ENCODE measurements around the gene PER2.
A peak's percentile ranks its signal among the peaks of the same experiment; 100 is the strongest.

The PER2 gene

DNA sequence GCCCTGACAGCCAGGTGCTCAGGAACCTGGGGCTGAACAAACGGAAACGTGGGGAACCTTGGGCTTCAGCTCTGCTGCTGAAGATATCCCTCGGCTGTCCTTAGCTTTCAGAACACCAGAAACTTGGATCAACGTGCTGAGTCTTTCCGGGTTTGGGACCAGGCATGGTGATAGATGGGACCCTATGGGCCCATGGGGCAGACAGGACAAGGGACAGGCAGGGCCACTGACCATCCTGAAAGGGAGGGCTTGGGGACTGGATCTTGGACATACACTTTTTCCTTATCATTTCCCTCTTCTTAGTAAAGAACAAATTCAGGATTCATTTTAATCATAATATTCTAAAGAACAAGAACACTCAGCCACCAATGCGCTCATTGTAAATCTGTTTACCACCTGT lies 32.3 kb downstream of the PER2 start:
- Histone ChIP-seq H3K27ac (no peak overlapping the region), H3K4me3 (no peak overlapping the region)

DNA sequence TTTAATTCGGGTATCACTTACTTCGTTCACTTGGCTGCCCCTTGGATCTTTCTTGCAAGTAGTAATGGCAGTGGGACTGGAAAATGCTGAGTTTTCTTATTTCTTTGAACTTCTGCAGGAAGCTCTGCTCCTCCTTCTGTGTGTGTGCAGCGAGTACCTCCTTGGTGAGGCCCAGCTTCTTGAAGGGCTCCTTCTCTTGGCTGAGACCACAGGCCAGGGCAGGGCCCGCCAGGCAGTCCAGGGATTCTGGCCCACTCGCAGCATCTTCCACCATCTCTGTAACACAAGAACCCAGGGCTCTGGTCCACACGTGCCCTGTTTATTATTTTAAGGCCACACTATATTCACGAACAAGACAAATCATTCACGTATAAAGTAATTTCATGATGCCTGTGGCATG lies 32.8 kb downstream of the PER2 start:
- H3K4me3 ChIP-seq = no peak overlapping the region

DNA sequence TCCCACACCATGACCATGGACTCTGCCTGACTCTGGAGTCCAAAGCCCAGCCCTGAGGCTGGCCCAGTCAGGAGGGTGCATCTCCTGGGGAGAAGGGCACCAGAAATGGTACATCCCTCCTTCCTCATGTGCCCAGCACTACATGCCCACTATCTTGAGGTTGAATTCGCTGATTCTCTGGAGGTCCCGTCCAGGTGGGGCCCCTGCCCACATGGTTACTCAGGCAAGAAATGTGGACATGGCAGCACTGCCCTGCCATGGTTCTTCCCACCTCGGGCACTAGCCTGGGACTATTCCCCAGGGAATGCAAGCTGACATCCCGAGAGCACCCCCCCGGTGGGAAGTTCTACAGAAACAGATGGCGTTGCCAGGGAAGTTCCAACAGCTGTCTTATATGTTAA lies 33.3 kb downstream of the PER2 start:
- Histone ChIP-seq H3K4me3 (no peak overlapping the region), H3K27ac (no peak overlapping the region)

More for the DNA sequence above, 32.8 kb downstream of the PER2 start:
- H3K27ac ChIP-seq = no peak overlapping the region

DNA sequence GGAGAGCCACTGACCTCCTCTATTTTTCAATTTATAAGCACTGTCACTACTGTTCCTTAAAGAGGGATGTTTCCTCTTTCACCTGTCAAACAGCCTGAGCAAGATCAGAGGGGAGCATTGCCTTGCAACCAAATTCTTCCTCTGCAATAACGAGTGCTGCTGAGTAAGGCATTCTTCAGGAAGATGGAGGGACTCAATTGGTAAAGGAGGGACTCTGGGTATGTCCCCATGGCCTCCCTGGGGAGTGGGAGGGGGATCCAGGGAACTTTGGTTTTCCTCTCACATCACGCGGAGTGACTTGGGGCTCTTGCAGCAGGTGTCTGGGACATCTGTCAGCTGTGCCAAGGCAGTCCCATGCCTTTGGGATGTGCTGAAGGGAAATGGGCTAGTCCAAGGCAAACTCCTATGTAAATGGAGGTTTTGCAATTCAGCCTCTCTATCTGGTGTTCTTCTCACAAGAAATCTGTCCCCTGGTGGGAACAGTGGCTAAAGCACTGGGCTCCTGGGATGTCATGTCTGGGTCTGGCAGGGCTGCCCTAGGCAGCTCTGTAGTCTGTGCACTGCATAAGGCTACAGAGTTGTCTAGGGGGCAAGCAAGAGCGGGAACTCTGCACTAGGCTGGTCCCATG lies 34.2 kb downstream of the PER2 start:
- no peak overlapping the region for H3K4me3 ChIP-seq
- H3K27ac ChIP-seq = no peak overlapping the region

DNA sequence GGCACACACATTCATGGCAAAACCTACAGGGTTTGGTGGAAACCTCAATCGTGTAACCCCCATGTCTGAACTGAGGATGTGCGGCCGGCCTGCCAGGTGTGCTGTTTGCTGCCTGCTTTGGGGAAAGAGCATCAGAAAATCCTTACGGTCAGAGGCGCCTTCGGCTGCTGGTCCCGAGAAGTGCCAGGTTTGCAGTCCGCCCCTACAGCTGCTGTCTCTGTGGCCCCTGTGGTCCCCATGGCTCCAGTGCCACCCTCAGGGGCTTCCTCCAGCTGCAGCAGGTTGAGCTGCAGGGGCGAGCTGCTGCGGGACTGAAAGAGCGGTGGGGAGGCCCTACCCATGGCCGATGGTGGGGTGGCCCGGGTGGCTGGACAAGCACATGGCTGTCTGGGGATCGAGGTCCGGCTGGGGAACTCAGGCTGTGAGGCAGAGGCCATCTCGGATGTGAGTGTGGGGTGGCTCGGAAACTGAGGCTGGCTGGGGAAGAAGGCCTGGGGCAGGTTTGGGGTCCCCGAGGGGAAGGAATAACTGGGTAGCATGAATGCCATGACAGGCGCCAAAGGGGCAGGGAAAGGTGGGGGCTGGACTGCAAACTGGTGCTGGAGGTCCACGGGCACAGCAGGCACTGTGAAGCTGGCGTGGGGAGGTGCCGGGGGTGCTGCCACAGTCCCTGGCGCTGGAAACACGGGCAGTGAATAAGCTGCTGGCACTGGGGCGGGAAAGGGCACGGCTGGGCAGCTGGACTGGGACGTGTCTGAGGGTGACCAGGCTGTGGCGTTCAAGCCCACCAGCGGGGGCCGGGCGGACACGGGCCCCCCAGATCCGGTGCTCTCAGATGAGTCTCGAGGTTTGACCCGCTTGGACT lies 35.4 kb downstream of the PER2 start:
- H3K27ac ChIP-seq = no peak overlapping the region

DNA sequence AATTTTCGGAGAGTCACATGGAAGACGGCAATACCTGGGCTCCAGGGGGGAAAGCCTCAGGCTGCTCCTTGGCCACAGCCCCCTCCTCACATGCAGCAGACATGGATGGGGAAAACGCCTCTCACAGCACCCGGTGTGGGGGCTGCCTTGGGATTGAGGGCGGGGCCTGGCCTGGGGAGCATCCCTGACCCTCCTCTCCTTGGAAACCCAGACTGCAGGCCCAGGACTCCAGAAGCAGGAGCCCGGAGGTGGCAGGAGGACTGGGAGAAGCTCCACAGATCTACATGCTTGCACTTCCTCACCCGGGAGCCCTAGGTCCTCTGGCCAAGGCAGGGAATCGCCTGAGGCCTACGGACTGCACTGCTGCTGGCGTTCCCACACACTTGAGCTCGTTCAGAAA lies 36.4 kb downstream of the PER2 start:
- H3K27ac ChIP-seq = no peak overlapping the region
- no peak overlapping the region for H3K4me3 ChIP-seq

More for the DNA sequence above, 35.4 kb downstream of the PER2 start:
- H3K4me3 ChIP-seq = no peak overlapping the region

DNA sequence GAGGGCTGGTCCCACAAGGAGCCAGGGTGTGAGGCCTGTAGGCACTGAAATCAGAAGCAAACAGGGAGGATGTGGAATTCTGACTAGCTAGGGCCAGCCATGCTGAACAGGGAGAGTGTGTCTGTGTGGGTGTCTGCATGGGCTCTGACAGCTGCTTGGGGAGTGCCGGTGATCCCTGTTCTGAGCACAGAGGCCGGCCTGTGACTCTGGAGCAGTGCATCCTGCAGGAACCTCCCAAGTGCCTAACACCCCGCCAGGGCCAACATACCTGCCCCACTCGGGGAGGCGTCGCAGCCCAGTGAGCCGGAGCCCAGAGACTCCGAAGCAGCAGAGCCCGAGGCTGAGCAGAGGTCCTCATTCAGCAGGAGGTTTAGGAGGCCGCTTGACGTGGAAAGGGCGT lies 37.1 kb downstream of the PER2 start:
- Histone ChIP-seq H3K4me3 (no peak overlapping the region), H3K27ac (no peak overlapping the region)

DNA sequence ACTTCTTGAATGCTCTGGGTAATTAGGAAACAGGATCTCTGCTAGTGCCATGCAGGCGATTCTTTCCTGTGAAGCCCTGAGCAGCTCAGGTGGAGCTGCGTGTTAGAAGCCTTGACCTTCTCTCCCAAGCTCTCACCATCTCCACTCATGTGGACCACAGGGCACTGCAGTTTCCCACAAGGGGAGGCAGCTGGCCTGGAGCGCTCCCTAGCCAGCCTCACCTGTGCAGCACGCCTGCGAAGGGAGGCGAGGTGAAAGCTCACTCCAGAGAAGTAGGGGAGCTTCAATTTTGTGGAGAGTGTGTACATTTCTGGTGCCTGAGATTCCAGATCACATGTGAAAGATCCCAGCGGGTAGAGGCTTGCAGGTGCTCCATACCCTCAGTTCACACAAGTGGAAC lies 37.5 kb downstream of the PER2 start:
- Histone ChIP-seq H3K27ac (no peak overlapping the region), H3K4me3 (no peak overlapping the region)

DNA sequence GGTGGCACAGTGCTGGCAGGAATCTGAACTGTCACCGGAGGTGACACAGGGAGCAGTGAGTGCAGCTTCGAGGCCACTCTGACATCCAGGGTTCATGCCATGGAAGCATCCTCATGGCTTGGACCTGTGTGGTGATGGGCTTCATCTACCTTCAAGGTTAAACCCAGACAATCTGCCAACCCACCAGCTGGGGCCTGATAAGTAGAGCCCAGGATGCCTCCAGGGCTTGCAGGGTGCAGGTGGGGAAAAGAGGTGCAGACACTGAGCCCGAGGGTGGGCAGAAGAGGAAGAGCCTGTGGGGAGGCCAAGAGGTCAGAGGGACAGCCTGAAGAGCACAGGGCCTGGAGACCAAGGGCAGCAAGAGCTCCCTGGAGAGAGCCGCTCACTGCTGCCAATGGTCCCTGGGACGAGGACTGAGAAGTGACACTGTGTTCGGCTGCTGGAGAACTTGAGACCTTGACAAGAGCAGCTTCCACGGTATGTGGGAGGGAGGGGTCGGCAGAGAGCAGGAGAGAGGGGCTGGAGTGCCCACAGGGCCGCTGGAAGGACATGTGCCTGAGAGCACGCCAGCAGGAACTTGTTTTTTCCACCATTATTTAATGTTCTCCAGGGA lies 40.5 kb downstream of the PER2 start:
- Histone ChIP-seq H3K27ac (no peak overlapping the region), H3K4me3 (no peak overlapping the region)

DNA sequence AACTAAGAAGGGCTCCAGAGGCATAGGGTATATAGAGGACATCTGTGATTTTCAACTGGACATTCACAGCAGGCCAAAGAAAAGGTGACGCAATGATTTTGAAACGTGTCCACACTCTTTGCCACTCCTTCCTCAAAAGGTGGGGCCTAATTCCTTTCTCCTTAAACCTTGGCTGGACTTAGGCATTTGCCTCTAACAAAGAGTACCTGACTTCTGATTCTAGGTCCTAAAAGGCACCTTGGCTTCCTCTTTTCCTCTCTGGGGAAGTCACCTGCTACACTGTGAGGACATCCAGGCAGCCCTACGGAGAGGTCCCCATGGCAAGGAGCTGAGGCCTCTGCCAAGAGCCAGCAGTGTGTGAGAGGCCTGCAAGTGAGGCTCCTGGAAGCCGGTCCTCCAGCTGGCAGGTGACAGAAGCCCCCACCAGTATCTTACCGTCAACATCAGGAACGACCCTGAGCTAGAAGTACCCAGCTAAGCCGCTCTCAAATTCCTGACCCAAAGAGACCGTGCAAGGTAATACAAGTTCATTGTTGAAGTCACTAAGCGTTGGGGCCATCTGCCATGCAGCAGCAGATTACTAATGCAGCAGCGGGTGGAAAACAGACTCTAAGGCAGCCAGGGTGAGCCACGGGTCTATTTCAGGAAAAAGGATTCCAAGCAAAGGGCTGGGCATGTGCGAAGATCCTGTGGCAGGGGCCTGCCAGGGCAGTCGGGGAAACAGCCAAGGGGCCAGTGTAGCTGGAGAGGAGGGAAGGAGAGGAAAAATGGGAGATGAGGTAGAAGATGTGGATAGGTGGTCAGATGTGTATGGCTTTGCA lies 41.2 kb downstream of the PER2 start:
- no peak overlapping the region for H3K27ac ChIP-seq
- H3K4me3 ChIP-seq = no peak overlapping the region

DNA sequence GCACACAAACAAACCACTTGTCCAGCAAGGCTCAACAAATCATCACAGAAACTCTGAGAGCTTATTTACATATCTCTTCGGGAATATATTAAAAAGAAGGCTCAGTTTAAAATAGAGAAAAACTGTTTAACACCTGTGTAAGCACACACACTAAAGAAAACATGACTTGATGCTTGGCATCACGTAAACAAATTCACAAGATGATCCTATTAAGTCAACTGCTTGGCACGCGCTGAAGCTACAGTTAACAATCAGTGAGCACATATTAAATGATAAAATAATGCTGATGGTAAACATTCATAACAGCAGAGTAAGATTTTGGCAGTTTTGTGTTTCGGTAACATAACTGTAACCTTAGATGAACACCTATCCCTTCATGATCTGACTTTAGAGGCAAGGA lies 44.3 kb downstream of the PER2 start:
- H3K4me3 ChIP-seq = no peak overlapping the region
- H3K27ac ChIP-seq = no peak overlapping the region

DNA sequence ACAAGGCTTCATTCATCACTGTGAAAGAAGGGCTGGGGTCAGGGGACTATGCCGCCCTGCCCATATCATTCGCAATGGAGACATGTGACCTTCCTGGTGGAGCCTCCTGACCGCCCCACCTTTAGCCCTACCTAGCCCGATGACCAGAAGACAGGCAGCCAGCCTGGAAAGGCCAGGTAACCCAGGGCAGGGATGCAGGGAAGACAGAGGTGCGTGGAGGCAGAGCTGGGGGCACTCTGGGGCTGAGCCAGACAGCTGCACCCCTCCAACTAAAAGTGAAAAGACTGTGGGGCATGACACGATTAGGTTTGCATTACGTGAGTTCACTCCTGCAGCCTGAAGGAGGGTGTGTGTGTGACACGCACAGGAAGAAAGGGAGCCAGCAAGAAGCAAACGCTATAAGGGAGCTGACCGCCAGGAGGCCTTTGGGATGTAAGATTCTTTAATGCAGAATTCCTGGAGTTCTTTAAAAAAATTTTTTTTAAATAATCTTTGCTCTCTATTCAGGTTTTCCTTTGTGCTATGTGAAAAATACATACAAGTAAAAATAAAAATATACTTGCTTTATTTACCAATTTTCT lies 44.8 kb downstream of the PER2 start:
- H3K27ac ChIP-seq = no peak overlapping the region
- no peak overlapping the region for H3K4me3 ChIP-seq

DNA sequence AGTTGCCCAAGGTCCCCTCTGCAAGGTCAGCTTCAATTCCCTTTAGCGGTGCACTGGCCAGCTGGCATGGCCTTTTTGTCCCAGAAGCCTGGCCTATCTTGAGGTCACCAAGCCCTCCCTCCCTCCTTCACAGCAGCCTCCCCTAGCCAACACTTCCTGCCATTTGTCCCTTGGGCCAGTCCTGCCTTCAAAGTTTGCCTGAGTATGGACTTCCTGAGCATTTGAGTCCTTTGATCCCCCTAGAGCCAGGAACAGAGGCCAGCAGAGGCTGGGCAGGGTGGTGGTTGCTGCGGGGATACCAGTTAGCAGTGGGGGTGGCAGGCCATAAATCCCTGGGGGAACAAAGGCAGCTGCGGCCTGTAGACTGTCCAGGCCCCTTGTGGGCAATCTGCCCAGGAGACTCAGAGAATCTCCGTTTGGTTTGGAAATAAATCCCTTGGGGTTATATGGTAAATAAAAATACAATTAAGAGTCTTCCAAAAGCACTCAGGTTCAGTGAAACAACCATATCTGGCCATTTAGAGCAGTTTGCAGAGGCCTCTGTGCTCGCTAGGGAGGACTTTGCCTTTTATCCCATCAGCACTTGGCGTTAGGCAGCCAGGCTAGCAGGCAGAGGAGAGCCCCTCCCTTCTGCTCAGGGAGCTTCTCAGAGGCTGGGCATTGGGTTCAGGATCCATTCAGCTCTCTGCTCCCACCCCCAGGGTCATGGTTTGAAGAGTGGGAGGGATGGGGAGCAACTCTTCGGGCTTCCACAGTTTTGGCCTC lies 45.5 kb downstream of the PER2 start:
- no peak overlapping the region for H3K27ac ChIP-seq
- H3K4me3 ChIP-seq = no peak overlapping the region

DNA sequence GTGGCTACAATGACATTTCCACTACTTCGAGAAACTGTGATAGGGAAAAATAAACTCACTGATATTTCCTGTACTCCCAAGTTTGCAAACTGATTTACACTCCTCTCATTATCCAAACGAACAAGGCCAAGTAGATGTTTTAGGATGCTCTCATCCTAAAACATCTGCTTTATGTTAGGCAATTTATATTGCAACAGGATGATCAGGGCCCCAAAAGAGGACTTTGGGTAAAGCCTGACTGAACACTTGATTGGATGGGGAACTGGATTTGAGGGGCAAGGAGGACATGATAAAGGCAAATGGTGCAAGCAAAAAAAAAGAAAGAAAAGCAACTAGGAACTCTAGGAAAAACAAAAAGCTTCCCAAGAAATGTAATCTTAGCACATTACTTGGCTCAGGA lies 46.4 kb downstream of the PER2 start:
- Histone ChIP-seq H3K27ac (no peak overlapping the region), H3K4me3 (no peak overlapping the region)

DNA sequence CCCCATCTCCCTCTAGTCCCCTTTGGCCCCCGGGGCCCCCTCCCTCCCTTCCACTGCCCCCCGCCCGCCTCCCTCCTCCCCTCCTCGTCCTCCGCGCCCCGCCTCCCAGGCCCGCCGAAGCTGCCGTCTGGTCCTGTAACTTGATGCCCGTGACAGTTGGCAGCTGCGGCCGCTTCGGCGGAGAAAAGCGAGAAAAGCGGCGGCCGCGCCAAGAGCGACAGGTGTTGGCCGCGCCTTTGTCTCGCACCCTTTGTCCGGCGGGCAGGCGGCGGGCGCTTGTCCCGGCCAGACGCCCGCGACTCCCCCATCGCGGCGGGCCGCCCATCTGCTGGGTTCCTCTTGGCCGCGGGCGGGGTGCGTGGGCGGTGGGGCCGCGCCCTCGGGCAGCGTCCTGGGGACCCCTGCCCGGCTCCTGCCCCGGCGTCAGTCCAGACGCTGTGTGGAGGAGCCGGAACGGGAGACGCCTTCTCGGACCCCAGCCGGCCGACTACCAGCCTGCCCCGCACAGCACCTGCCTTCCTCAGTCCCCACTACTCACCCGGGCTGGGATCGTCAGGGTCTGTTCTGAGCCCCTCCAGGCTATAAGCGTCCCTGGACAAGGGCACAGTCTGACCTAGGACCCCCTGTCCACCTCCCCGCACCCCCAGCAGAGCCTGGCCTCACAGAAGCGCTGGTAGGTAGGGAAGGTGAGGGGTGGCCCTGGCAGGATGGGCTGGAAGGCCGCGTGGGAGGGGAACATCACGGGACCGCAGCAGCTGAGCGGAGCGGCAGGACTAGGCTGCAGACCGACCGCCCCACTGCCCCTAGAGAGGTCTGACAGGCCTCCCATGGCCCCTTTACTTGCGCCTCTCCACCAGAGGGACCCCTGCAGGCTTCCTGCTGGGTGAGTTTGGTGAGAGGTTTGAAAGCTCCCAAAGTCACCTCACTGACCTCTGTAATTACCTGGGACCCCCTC lies 47.4 kb downstream of the PER2 start:
- no peak overlapping the region for H3K27ac ChIP-seq
- peak overlapping the region in 5 of 7 experiments; percentile 28 to 68 (median 64) for H3K4me3 ChIP-seq

DNA sequence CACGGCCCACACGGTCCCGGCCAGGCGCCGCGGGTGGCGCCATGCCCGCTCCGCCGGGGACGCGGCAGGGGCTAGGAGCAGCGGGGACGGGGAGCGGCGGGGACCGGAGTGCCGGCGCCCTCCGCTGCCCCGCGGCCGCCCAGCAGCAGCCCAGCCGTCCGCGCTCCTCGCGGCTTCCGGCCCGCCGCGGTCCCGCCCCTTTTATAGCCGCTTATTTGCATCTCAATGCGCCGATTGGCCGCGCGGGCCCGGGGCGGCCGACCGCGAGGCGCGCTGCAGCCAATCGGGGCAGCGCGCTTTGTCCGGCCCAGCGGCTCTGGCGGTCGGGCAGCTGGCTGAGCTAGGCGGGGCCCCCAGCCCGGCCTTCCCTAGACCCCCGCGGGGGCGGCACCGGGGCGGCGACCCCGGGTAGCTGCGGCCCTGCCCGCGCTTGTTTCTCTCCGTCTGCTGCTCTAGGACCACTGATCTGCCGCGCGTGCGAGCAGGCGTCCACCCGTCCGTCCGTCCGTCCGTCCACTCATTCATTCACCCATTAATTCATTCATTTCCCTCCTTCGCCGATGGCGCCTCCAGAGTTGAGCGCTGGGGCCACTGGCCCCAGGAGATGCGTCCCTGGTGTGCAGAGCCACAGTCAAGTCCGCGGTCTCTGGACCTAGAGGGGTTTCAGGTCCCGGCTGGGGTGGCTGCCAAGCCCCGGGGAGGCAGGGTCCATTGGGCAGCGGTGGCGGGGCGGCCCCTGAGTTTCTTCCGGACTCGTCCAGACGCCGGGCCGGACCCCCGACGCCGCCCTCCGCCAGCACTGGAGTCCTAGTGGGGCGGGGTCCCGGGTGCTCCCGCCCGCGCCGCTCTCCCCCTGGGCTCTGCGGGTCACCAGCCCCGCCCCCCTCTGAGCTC lies 48.3 kb downstream of the PER2 start, which contains the start of gene HES6:
Gene HES6, minus strand, starts transcription at position 176 of the 894 bp plus-strand sequence. Its CDS starts 133 bp downstream, at position 43.
- Histone ChIP-seq H3K27ac (no peak within 1 kb of the TSS), H3K4me3 (peak within 1 kb of the TSS; percentile 30 to 68 (median 62))

DNA sequence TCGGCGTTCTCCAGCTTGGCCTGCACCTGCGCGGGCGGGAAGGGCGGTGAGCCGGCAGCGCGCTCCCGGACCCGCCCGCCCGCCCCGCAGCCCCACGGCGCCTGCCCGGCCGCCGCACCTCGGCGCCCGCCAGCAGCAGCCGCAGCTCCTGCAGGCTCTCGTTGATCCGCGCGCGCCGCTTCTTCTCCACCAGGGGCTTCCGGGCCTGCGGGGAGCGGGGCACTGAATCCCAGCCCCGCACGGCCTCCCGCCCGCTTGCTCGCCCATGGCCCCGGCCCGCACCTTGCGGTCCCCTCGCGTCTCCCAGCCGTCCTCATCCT lies 48.9 kb downstream of the PER2 start:
- H3K27ac ChIP-seq = no peak overlapping the region
- H3K4me3 ChIP-seq = peak overlapping the region; percentile 30 to 68 (median 62)

Data from skin epidermis (tissue), 12 donors.